ENCODE data around the gene OR52B2.
A peak's percentile ranks its signal among the peaks of the same experiment; 100 is the strongest.

Gene OR52B2

DNA sequence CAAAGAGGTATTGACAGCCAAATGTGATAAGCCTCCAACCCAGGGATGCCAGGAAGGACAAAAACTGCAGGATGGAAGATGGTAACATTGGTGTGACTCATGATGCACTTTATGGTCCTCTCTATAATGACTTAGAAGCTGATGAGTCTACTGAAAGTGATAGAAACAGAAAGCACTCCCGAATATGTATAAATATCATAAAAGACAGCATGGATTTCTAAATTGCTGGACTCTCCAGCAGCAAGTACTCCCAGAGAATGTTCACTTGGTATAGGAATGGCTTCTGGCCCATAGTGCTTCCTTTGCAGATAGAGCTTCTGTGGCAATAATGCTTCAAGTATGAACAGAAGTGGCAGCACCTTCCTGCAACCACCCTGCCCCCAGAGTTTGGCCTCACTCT, at the start of gene OR52B2:
Gene OR52B2, minus strand, starts transcription at position 101 of the 400 bp plus-strand sequence. Its CDS starts 0 bp downstream, at position 101.
- no peak for DNase-seq

GRCh38 chr11:6219359-6219758, 49.2 kb upstream of the OR52B2 start:
- peak in 6 of 58 donors; percentile 2 to 51 (median 8) for DNase-seq

DNA sequence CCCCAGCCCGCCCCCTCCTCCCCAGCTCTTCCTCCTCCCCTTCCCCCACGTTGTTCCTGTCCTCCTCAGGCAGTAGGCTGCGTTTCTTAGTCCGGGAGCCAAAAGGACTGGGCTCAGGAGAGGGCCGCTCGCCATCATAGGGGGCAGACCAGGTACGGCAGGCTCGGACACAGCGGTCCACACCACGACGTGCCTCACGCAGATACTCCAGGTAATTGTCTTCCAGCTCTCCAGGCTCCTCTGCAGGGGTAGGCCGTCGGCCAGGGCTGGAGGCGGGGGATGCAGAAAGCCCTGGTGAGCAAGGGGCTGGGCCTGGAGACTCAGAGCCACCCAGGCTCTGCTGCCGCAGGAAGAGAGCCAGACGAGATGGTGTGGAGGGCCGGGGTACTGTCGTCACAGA, 47.6 kb upstream of the OR52B2 start:
- no peak for DNase-seq

- DNase-seq, result no peak
These were observed 46.4 kb upstream of the OR52B2 start for GRCh38 chr11:6216501-6216900.

DNA sequence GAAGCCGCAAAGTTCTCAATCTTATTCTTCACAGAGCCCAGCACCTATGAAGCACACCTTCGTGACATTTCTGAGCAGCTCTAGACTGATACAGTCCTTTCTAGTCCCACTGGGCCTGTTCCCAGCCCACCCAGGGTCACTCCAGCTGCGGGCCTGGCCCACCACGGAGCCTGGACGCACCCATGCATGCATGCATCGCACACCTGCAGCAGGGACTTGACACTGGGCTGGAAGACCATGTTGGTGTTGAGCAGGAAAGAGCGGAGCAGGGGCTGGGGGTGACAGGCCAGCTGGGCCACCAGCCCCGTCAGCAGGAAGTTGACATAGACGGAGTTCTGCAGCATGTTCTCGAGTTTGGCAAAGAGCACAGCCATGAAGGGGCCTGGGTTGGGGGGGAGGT, 44.4 kb upstream of the OR52B2 start:
- DNase-seq, result no peak

DNA sequence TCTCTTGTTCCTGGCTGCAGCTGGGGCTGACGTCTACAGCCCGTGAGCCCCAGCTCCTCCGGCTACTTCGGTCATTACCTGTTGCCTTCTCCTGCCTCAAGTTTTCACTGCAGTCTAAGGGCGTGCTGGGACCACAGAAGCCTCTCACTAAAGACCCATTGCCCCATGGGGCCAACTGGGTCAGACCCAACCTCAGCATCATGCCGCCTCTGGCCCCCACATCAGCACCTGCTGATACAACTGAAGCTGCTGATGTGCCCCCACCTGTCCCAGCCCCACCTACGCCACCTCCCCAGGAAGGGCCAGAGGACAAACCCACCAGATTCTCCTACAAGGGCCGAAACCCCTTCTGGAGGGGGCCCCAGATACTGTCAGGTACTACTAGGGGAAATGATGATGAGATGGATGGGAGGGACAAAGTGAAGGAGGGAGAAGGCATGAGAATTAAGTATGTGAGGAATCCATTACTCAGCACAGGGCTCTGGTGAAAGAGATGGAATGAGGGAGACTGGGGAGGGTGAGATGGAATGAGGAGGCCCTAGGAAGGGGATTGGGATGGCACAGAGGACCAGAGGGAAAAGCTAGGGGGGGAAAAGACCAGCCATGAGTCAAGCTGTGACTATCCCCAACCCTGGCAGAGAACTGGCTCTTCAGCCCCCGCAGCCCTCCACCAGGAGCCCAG, 40.3 kb upstream of the OR52B2 start:
- DNase-seq, result no peak

- no peak for DNase-seq
These were observed 39.7 kb upstream of the OR52B2 start for GRCh38 chr11:6209801-6210200.

GRCh38 chr11:6206456-6207180, 36.5 kb upstream of the OR52B2 start:
- DNase-seq, result no peak

DNA sequence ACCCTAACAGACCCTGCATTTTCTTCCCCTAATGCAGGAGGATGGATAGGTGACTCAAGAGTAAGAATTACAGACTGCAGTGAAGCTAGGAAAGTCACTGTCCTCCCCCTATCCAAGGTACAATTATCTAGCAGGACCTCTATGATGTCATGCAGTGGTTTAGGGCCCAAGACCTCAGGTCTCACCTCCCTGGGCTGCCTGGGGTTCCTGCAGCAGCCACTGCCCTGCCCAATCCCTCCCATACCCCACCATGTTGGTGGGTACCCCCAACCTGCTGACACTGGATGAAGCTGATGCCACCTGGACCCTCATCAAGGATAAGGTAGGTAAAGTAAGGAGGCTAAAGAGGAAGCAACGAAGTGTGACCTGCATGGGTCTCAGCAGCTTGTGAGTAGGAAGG, 35.2 kb upstream of the OR52B2 start, which contains the start of gene C11orf42:
Gene C11orf42, plus strand, starts transcription at position 192 of the 400 bp plus-strand sequence. Its CDS starts 59 bp downstream, at position 251.
- DNase-seq, result no peak

GRCh38 chr11:6204706-6205105, 34.6 kb upstream of the OR52B2 start:
- no peak for DNase-seq

- DNase-seq, result no peak
These were observed 33.2 kb upstream of the OR52B2 start for GRCh38 chr11:6203327-6203726.

DNA sequence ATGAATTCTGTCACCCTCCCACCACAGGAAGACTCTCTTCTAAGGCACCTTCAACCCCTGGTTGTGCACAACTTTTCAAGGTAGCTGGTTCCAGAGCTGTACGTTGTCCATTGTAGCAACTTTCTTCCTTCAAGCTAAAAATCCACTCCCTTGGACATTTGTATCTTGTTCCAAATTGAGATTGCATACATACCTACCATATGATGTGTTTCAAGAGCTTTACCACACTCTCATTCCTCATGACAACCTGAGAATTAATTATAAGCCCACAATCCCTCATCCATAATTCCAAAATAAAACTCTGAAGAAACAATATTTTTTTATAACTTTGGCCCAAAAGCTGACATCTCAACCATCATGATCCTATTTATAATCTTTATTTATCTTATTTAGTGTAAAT, 31.9 kb upstream of the OR52B2 start:
- DNase-seq, result no peak

DNA sequence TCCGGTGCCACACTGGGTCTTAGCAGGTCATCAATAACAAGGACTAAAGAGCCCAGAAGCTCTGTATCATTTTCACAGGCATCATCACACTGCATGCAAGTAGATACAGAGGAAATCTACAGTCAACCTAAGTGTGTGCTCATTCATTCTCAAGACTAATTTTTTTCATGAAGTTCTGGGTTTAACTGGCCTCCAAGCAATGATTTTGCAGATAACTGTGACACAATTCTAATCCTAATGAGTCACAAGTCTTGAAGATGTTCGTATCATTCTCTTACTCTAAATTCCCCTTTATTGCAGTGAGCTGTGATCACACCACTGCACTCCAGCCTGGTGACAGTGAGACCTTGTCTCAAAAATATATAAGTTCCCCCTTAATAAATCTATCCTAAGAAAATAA, 31.4 kb upstream of the OR52B2 start:
- DNase-seq, result no peak

DNA sequence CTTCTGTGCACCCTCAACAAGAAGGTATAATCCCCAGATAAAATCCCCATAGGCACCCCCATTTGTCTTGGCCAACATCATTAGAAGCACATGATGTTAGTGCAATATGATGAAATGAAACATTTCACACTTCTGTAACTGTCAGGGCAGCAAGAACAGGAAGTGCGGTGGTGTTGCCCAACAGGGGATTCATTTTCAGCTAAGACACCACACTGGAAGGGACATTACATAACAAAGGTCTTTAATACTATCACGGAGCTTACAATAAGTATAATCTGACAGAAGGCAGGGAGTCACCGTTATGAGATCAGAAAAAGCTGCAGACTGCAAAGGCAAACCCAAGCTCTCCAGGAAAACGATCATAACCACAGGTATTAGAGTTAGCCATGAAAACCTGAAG, 30.8 kb upstream of the OR52B2 start:
- DNase-seq, result peak in 2 of 58 donors; percentile 5 to 15

GRCh38 chr11:6199174-6199810, 29.2 kb upstream of the OR52B2 start, which contains the start of gene OR52W1:
Gene OR52W1, plus strand, starts transcription at chr11:6199224. Its CDS starts 0 bp downstream, at chr11:6199224.
- no peak for DNase-seq

DNA sequence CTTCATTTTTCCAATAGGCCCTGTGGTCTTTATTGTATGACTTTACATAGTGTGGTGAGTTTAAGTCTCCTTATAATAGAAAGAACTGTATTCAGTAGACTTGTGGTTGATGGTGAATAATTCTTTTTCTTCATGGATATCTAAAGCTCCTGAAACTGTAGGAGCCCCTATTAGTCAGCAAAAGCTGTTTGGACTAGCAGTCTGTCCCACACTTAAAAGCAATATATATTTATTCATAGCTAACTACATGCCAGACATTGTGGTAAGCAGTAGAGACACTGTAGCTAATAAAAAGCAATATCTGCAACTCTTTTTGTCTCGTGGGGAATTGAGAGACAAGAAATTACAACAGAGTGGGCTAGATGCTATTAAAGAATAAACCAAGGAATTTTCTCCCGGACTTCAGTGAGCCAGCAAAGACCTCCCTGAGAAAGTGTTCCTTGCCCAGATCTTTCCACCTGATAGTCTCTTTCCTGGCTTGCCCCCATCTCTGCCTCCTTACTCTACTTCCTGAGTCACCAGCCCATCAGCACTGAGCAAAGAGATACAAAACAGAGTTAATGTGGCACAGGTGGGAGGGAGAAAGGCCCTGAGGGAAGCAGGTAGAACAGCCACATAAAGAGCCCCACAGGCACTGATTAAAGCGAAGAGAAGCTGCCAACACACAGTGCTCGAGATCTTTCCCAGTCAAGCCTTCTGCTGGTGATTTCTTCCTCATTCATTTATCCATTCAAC, 27.5 kb upstream of the OR52B2 start:
- DNase-seq, result no peak

DNA sequence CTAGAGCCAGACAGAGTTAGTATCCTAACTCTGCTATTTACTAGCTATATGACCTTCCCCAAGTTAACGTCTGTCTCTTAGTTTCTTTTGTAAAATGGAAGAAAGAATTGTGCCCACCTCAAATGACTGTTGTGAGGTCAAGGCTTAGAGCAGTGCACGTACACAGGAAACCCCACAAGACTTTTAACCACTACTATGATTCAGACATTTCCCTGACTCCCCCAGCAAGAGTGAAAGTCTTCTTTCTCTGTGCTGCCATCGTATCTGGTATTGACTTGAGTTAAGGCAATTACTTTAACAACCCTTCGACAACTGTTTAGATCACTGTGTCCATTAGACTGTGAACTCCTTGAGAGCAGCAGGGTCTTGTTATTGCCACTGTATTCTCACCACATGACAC, 26.3 kb upstream of the OR52B2 start:
- DNase-seq, result no peak

- no peak for DNase-seq
These were observed 24.0 kb upstream of the OR52B2 start for GRCh38 chr11:6194065-6194581.

DNA sequence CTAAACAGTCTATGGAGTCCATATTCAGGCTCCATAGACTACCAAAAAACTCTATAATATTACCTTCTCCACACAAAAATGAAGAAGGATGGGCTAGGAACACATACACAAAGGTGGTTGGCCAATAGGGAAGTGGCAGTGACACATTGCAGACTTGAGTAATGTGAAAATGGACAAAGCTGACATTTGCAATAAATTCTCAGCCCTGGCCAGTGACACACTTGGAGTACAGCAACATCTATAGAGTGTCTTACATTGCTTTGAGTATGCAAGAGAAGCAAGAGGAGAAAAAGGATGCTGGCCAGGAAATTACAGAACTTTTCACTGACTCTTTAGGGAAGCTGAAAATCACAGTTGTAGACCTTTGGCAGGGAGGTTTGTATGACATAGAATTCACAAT, 21.6 kb upstream of the OR52B2 start:
- no peak for DNase-seq

DNA sequence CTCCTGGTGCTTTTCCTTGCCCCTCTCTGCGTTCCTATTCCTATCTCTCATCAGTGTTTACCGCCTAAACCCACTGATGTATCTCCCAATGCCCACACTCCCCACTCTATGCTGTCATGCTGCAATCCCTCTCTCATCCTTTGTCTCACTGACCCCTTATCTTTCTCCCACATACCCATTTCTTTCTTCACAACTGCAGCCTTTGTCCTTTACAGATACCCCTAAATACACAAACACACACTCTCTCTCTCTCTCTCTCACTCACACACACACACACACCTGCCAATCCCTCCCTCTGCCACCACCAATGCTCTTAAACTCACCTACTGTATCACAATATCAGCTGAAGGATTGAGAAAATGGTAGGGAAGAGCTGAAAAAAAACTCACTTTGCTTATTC, 5.3 kb upstream of the OR52B2 start:
- no peak for DNase-seq

DNA sequence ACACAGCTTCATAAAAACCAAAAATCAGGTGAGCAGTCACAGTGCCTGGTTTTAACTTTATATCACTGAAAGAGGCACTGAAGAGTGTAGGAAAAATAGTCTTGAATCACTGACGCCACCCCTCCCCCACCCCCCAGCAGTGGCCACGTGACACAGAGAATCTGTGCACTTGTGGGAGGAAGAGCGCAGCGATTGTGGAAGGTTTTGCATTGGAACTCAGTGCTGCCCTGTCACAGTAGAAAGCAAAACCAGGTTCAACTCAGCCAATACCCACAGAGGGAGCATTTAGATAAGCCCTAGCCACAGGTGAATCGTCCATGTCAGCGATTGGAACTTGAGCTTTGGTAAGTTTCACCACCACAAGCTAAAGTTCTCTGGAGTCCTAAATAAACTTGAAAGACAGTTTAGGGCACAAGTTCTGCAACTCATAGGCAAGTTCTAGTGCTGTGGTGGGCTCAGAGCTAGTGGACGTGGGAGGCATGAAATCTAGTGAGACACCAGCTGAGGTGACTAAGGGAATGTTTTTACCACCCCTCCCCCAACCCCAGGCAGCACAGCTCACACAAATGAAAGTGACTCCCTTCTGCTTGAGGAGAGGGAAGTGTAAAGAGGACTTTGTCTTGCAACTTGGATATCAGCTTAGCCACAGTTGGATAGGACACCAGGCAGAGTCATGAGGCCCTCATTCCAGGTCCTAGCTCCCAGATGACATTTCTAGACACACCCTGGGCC, 13.3 kb downstream of the OR52B2 start:
- no peak for DNase-seq
